ENCODE data around the gene YWHAG.
"Not testable (repeated sequence)": the region's sequence is repeated elsewhere in the genome, so short reads cannot be mapped to it uniquely, and the experiment has no call there.

GRCh38 chr7:76335417-76335816, 23.4 kb downstream of the YWHAG start:
- TF ChIP-seq CTCF (conservative IDR thresholded peaks at IDR 0.05; ENCODE audit: low read length); EZH2phosphoT487 (IDR thresholded peaks at IDR 0.05; ENCODE audit: borderline replicate concordance, low read depth, low read length): not testable (repeated sequence)
